Progenitor cell of endocrine pancreas (in vitro differentiated cells): ENCODE results near the gene ZDHHC11B. TPM values are rescaled to one million over a fixed set of nuclear protein-coding genes. Genes with fewer than 3 reads are reported as not detected.
"Not testable (repeated sequence)": the region's sequence is repeated elsewhere in the genome, so short reads cannot be mapped to it uniquely, and the experiment has no call there.

ENCODE experiments used
- DNase-seq: peaks from one replicate; pipeline ENCODE4 v3.0.0; 2021; ENCODE audit warnings: low spot score; ENCODE audit not compliant: unreplicated experiment
- H3K27ac Mint-ChIP-seq: 2 replicates; pipeline ENCODE4 v1.8.0; 2021; ENCODE audit warnings: mild to moderate bottlenecking, moderate library complexity, mixed read lengths
- H3K27me3 Mint-ChIP-seq: 2 replicates; pipeline ENCODE4 v1.8.0; 2021; ENCODE audit warnings: mixed read lengths
- H3K36me3 Mint-ChIP-seq: 2 replicates; pipeline ENCODE4 v1.8.0; 2022; ENCODE audit warnings: mixed read lengths; ENCODE audit not compliant: insufficient read depth
- H3K4me1 Mint-ChIP-seq: 2 replicates; pipeline ENCODE4 v1.8.0; 2021; ENCODE audit warnings: low read depth, mixed read lengths
- H3K4me3 Mint-ChIP-seq: 2 replicates; pipeline ENCODE4 v1.8.0; 2021; ENCODE audit warnings: low read depth, mild to moderate bottlenecking, moderate library complexity, mixed read lengths
- H3K9me3 Mint-ChIP-seq: 2 replicates; pipeline ENCODE4 v1.8.0; 2021; ENCODE audit warnings: low read depth, mixed read lengths
- CTCF ChIP-seq: fragments of 200-600 bp; sonication (generic); IDR thresholded peaks from one replicate; pipeline ENCODE4 v1.5.0; 2021; ENCODE audit warnings: antibody characterized with exemption, mild to moderate bottlenecking; ENCODE audit not compliant: unreplicated experiment
- total RNA-seq: library from RNA; stranded (reverse); gene quantifications from 2 replicates; pipeline ENCODE4 v1.2.1, GENCODE V29; 2021

The ZDHHC11B gene
- total RNA-seq, 1 donor from 2014 or later, result 8.7 TPM

- peaks cover 4% of the 10 kb centered on the region for H3K9me3 Mint-ChIP-seq
- no peaks in the 10 kb centered on the region for H3K4me1 Mint-ChIP-seq
- no peak overlapping the region for H3K4me3 Mint-ChIP-seq
- H3K36me3 Mint-ChIP-seq, result peaks cover 33% of the 10 kb centered on the region
- no peak overlapping the region for H3K27ac Mint-ChIP-seq
- no peak for DNase-seq
- H3K27me3 Mint-ChIP-seq, result no peaks in the 10 kb centered on the region
- no peak for TF ChIP-seq CTCF
These were observed 34.5 kb upstream of the ZDHHC11B start for GRCh38 chr5:819078-819477.

- H3K36me3 Mint-ChIP-seq, result peaks cover 22% of the 10 kb centered on the region
- no peak overlapping the region for H3K4me3 Mint-ChIP-seq
- no peak for DNase-seq
- no peak for TF ChIP-seq CTCF
- no peaks in the 10 kb centered on the region for H3K4me1 Mint-ChIP-seq
- no peaks in the 10 kb centered on the region for H3K27me3 Mint-ChIP-seq
- peaks cover 4% of the 10 kb centered on the region for H3K9me3 Mint-ChIP-seq
- H3K27ac Mint-ChIP-seq, result no peak overlapping the region
These were observed 31.6 kb upstream of the ZDHHC11B start for GRCh38 chr5:816176-816575.

GRCh38 chr5:815449-815848, 30.9 kb upstream of the ZDHHC11B start:
- Mint-ChIP-seq H3K36me3 (peaks cover 22% of the 10 kb centered on the region), H3K9me3 (peaks cover 4% of the 10 kb centered on the region), H3K27me3 (no peaks in the 10 kb centered on the region), H3K4me3 (no peak overlapping the region), H3K4me1 (no peaks in the 10 kb centered on the region), H3K27ac (no peak overlapping the region)
- DNase-seq, result no peak
- TF ChIP-seq CTCF, result no peak

GRCh38 chr5:813575-813974, 29.0 kb upstream of the ZDHHC11B start:
- H3K36me3 Mint-ChIP-seq, result peaks cover 18% of the 10 kb centered on the region
- H3K4me1 Mint-ChIP-seq, H3K27ac Mint-ChIP-seq, H3K27me3 Mint-ChIP-seq, H3K9me3 Mint-ChIP-seq, H3K4me3 Mint-ChIP-seq, DNase-seq: not testable (repeated sequence)

- H3K27ac Mint-ChIP-seq, DNase-seq, H3K4me3 Mint-ChIP-seq, H3K9me3 Mint-ChIP-seq, H3K27me3 Mint-ChIP-seq, H3K4me1 Mint-ChIP-seq: not testable (repeated sequence)
- peaks cover 10% of the 10 kb centered on the region for H3K36me3 Mint-ChIP-seq
These were observed 26.9 kb upstream of the ZDHHC11B start for GRCh38 chr5:811384-811783.

GRCh38 chr5:807719-808514, 23.4 kb upstream of the ZDHHC11B start:
- peaks cover 11% of the 10 kb centered on the region for H3K9me3 Mint-ChIP-seq
- not testable (repeated sequence) for DNase-seq, H3K4me3 Mint-ChIP-seq, H3K36me3 Mint-ChIP-seq, H3K4me1 Mint-ChIP-seq, H3K27me3 Mint-ChIP-seq, H3K27ac Mint-ChIP-seq

- Mint-ChIP-seq H3K4me1 (no peaks in the 10 kb centered on the region), H3K27me3 (no peaks in the 10 kb centered on the region), H3K4me3 (no peak overlapping the region), H3K27ac (no peak overlapping the region), H3K36me3 (peaks cover 13% of the 10 kb centered on the region), H3K9me3 (peaks cover 11% of the 10 kb centered on the region)
- DNase-seq, result no peak
- no peak for TF ChIP-seq CTCF
These were observed 16.9 kb upstream of the ZDHHC11B start for GRCh38 chr5:801472-801871.

- not testable (repeated sequence) for H3K4me1 Mint-ChIP-seq, H3K27ac Mint-ChIP-seq, H3K27me3 Mint-ChIP-seq, H3K4me3 Mint-ChIP-seq, DNase-seq
- peaks cover 11% of the 10 kb centered on the region for H3K9me3 Mint-ChIP-seq
- H3K36me3 Mint-ChIP-seq, result peaks cover 13% of the 10 kb centered on the region
These were observed 16.5 kb upstream of the ZDHHC11B start for GRCh38 chr5:801055-801454.

GRCh38 chr5:798505-799138, 14.1 kb upstream of the ZDHHC11B start:
- not testable (repeated sequence) for DNase-seq

More at GRCh38 chr5:798505-799138, 14.1 kb upstream of the ZDHHC11B start:
- not testable (repeated sequence) for H3K4me1 Mint-ChIP-seq, H3K27ac Mint-ChIP-seq, H3K4me3 Mint-ChIP-seq, H3K27me3 Mint-ChIP-seq
- Mint-ChIP-seq H3K9me3 (peaks cover 13% of the 10 kb centered on the region), H3K36me3 (peaks cover 20% of the 10 kb centered on the region)
